OCI-LY1 (cell line): ENCODE data around the gene WNK2.

Experiments used
- H2AFZ ChIP-seq: fragments of 200-600 bp; sonication (generic), shearing (Covaris generic); 2 replicates; pipeline ENCODE4 v1.6.0; 2014; ENCODE audit warnings: antibody characterized with exemption, mild to moderate bottlenecking, low read length
- H3F3A ChIP-seq: fragments of 200-600 bp; sonication (generic), shearing (Covaris generic); 2 replicates; pipeline ENCODE4 v1.6.0; 2014; ENCODE audit warnings: mild to moderate bottlenecking, antibody characterized with exemption, low read length, moderate library complexity; ENCODE audit not compliant: insufficient read depth
- H3K27ac ChIP-seq: fragments of 200-600 bp; sonication (generic); 2 replicates; pipeline ENCODE4 v1.5.1; 2014; ENCODE audit warnings: low read length, mixed run types, mild to moderate bottlenecking, low read depth; ENCODE audit not compliant: poor library complexity, severe bottlenecking
- H3K27me3 ChIP-seq: fragments of 200-600 bp; sonication (generic); 2 replicates; pipeline ENCODE4 v1.6.0; 2014; ENCODE audit warnings: antibody characterized with exemption, mild to moderate bottlenecking, low read length, moderate library complexity; ENCODE audit not compliant: insufficient read depth
- H3K36me3 ChIP-seq: fragments of 200-600 bp; sonication (generic); 2 replicates; pipeline ENCODE4 v1.6.1; 2014; ENCODE audit warnings: mild to moderate bottlenecking, antibody characterized with exemption, low read length, moderate library complexity, mixed read lengths; ENCODE audit not compliant: insufficient read depth
- H3K4me1 ChIP-seq: fragments of 200-600 bp; sonication (generic); 2 replicates; pipeline ENCODE4 v1.5.1; 2014; ENCODE audit warnings: mild to moderate bottlenecking, low read length, moderate library complexity; ENCODE audit not compliant: insufficient read depth, severe bottlenecking
- H3K4me2 ChIP-seq: fragments of 200-600 bp; sonication (generic), shearing (Covaris generic); 2 replicates; pipeline ENCODE4 v1.6.1; 2014; ENCODE audit warnings: low read length
- H3K4me3 ChIP-seq: fragments of 200-600 bp; sonication (generic); 2 replicates; pipeline ENCODE4 v1.5.1; 2014; ENCODE audit warnings: low read length, low read depth, mild to moderate bottlenecking, mixed read lengths; ENCODE audit not compliant: poor library complexity, severe bottlenecking
- H3K79me2 ChIP-seq: fragments of 200-600 bp; shearing (Covaris generic); 2 replicates; pipeline ENCODE4 v1.6.1; 2016; ENCODE audit warnings: mixed run types, low read length, mixed read lengths; ENCODE audit not compliant: insufficient read depth
- H3K9ac ChIP-seq: fragments of 200-600 bp; sonication (generic), shearing (Covaris generic); 2 replicates; pipeline ENCODE4 v1.6.1; 2014; ENCODE audit warnings: mild to moderate bottlenecking, low read length, mixed read lengths
- H3K9me2 ChIP-seq: fragments of 200-600 bp; sonication (generic), shearing (Covaris generic); 2 replicates; pipeline ENCODE4 v1.6.1; 2014; ENCODE audit warnings: low read depth, mild to moderate bottlenecking, low read length, mixed read lengths
- H3K9me3 ChIP-seq: fragments of 200-600 bp; shearing (Covaris generic); 2 replicates; pipeline ENCODE4 v1.6.1; 2014; ENCODE audit warnings: low read length, mixed read lengths
- H4K20me1 ChIP-seq: fragments of 200-600 bp; sonication (generic), shearing (Covaris generic); 2 replicates; pipeline ENCODE4 v1.6.0; 2016; ENCODE audit warnings: mild to moderate bottlenecking, low read length; ENCODE audit not compliant: insufficient read depth
- CTCF ChIP-seq: fragments of 200-600 bp; sonication (generic), shearing (Covaris generic); IDR thresholded peaks from 2 replicates; pipeline ENCODE4 v1.5.1; 2017; ENCODE audit warnings: mild to moderate bottlenecking, antibody characterized with exemption, low read length, moderate library complexity, mixed read lengths
- EZH2 ChIP-seq: fragments of 200-600 bp; sonication (generic), shearing (Covaris generic); IDR thresholded peaks from 2 replicates; pipeline ENCODE4 v1.8.0; 2017; ENCODE audit warnings: borderline replicate concordance, mixed run types, mild to moderate bottlenecking, antibody characterized with exemption, low read length, moderate library complexity, mixed read lengths

WNK2 gene

GRCh38 chr9:93263334-93264229 is 79.6 kb downstream of the WNK2 start:
- peak overlapping the region; percentile 50; the same call in 1 of the 2 replicates for H3K4me2 ChIP-seq

GRCh38 chr9:93264338-93265125 is 80.6 kb downstream of the WNK2 start:
- peak overlapping the region; percentile 96 for H3K4me2 ChIP-seq
- H3K27me3 ChIP-seq: no peaks in the 10 kb centered on the region
- peak overlapping the region; percentile 69 for H3K4me3 ChIP-seq
- peak overlapping the region; percentile 98 for H3K9ac ChIP-seq
- H3F3A ChIP-seq: no peaks in the 10 kb centered on the region
- H3K4me1 ChIP-seq: peaks cover 93% of the 10 kb centered on the region
- no peak for TF ChIP-seq CTCF
- no peak for TF ChIP-seq EZH2
- H3K9me3 ChIP-seq: no peaks in the 10 kb centered on the region
- H3K27ac ChIP-seq: peak overlapping the region; percentile 99
- H3K36me3 ChIP-seq: peaks cover 36% of the 10 kb centered on the region
- no peaks in the 10 kb centered on the region for H3K9me2 ChIP-seq
- no peak overlapping the region for H2AFZ ChIP-seq
- no peaks in the 10 kb centered on the region for H3K79me2 ChIP-seq
- H4K20me1 ChIP-seq: no peaks in the 10 kb centered on the region

More at GRCh38 chr9:93263334-93264229, 79.6 kb downstream of the WNK2 start:
- no peak overlapping the region for H2AFZ ChIP-seq
- H3K27ac ChIP-seq: peak overlapping the region; percentile 99
- peaks cover 83% of the 10 kb centered on the region for H3K4me1 ChIP-seq
- H4K20me1 ChIP-seq: no peaks in the 10 kb centered on the region
- no peak overlapping the region for H3K4me3 ChIP-seq
- H3K79me2 ChIP-seq: no peaks in the 10 kb centered on the region
- H3K9me3 ChIP-seq: no peaks in the 10 kb centered on the region
- no peaks in the 10 kb centered on the region for H3F3A ChIP-seq
- TF ChIP-seq CTCF (peak; percentile 28; the same call in 1 of the 2 replicates), EZH2 (no peak)
- no peaks in the 10 kb centered on the region for H3K27me3 ChIP-seq
- peaks cover 32% of the 10 kb centered on the region; the same call in 1 of the 2 replicates for H3K36me3 ChIP-seq
- no peaks in the 10 kb centered on the region for H3K9me2 ChIP-seq
- H3K9ac ChIP-seq: peak overlapping the region; percentile 62; the same call in 1 of the 2 replicates

GRCh38 chr9:93265301-93265971 is 81.5 kb downstream of the WNK2 start:
- no peaks in the 10 kb centered on the region for H3K9me2 ChIP-seq
- no peak overlapping the region for H2AFZ ChIP-seq
- peaks cover 98% of the 10 kb centered on the region for H3K4me1 ChIP-seq
- H3K9ac ChIP-seq: peak overlapping the region; percentile 98
- peaks cover 7% of the 10 kb centered on the region; the same call in 1 of the 2 replicates for H3K9me3 ChIP-seq
- H3K79me2 ChIP-seq: no peaks in the 10 kb centered on the region
- H3K27me3 ChIP-seq: no peaks in the 10 kb centered on the region
- no peaks in the 10 kb centered on the region for H4K20me1 ChIP-seq
- TF ChIP-seq EZH2 (no peak), CTCF (no peak)
- peak overlapping the region; percentile 69 for H3K4me3 ChIP-seq
- H3K27ac ChIP-seq: peak overlapping the region; percentile 99
- peak overlapping the region; percentile 96 for H3K4me2 ChIP-seq
- no peaks in the 10 kb centered on the region for H3F3A ChIP-seq
- peaks cover 46% of the 10 kb centered on the region for H3K36me3 ChIP-seq
